Natural killer cell (primary cell): ENCODE measurements around the gene EID2. TPM values are rescaled to one million over a fixed set of nuclear protein-coding genes. Genes with fewer than 3 reads are reported as not detected.

Source experiments
- ATAC-seq, 3 donors: fragments of 150-1000 bp in 2 of 3; fragments of 200-7000 bp in 1 of 3; cut with Tn5 transposase; 1 replicate in 1 of 3; 2 replicates in 2 of 3; pipeline ENCODE4 v1.10.0; 2021; ENCODE audit warnings: mild to moderate bottlenecking in 2 of 3, moderate library complexity in 2 of 3
- DNase-seq, 2 donors: peaks; one replicate each; pipeline versions ENCODE4 v3.0.0 to v3.0.0-alpha.2; 2013 to 2021; ENCODE audit warnings: mixed read lengths in 1 of 2
- H3K27ac ChIP-seq: one replicate; pipeline ENCODE4 v1.5.1; 2013; ENCODE audit warnings: mild to moderate bottlenecking, low read length
- H3K27me3 ChIP-seq: one replicate; pipeline ENCODE4 v1.6.1; 2013; ENCODE audit warnings: low read length; ENCODE audit not compliant: control insufficient read depth, insufficient read depth
- H3K36me3 ChIP-seq: one replicate; pipeline ENCODE4 v1.6.1; 2013; ENCODE audit warnings: low read length; ENCODE audit not compliant: control insufficient read depth, insufficient read depth
- H3K4me1 ChIP-seq: one replicate; pipeline ENCODE4 v1.6.1; 2013; ENCODE audit warnings: low read length; ENCODE audit not compliant: control insufficient read depth, insufficient read depth
- H3K4me3 ChIP-seq: one replicate; pipeline ENCODE4 v1.5.1; 2013; ENCODE audit warnings: low read length
- H3K9me3 ChIP-seq: one replicate; pipeline ENCODE4 v1.6.1; 2013; ENCODE audit warnings: low read length; ENCODE audit not compliant: control insufficient read depth, insufficient read depth
- H3K27ac Mint-ChIP-seq, 2 donors: one replicate each; pipeline ENCODE4 v1.8.0; 2022; ENCODE audit warnings: mild to moderate bottlenecking in 2 of 2, mixed read lengths in 2 of 2, moderate library complexity in 1 of 2
- H3K27me3 Mint-ChIP-seq, 2 donors: one replicate each; pipeline ENCODE4 v1.8.0; 2022; ENCODE audit warnings: low read depth in 2 of 2, mixed read lengths in 2 of 2
- H3K36me3 Mint-ChIP-seq: one replicate; pipeline ENCODE4 v1.8.0; 2022; ENCODE audit warnings: mixed read lengths
- H3K4me1 Mint-ChIP-seq, 2 donors: one replicate each; pipeline ENCODE4 v1.8.0; 2022; ENCODE audit warnings: mixed read lengths in 2 of 2
- H3K4me3 Mint-ChIP-seq: one replicate; pipeline ENCODE4 v1.8.0; 2022; ENCODE audit warnings: mild to moderate bottlenecking, moderate library complexity, mixed read lengths
- H3K9me3 Mint-ChIP-seq, 2 donors: one replicate each; pipeline ENCODE4 v1.8.0; 2022; ENCODE audit warnings: mixed read lengths in 2 of 2
- CTCF ChIP-seq: fragments of 200-600 bp; IDR thresholded peaks from one replicate; pipeline ENCODE4 v1.8.0; 2022; ENCODE audit warnings: antibody characterized with exemption
- WGBS: methylation state at CpG from one replicate; pipeline ENCODE4 v1.1.7; 2013; ENCODE audit warnings: missing lambda C conversion rate; ENCODE audit not compliant: insufficient coverage; 5-methylcytosine and 5-hydroxymethylcytosine counted together
- intact Hi-C: fragments of 100-400 bp; cut with micrococcal nuclease; formaldehyde crosslinking; loops from one replicate; pipeline ENCODE4 v1.14.2; 2022
- total RNA-seq, 4 donors: library from RNA; stranded (reverse); fragments of 120-200 nt in 1 of 4; gene quantifications; one replicate each; pipeline versions ENCODE4 v1.2.3 to v1.2.4, GENCODE V29; 2013 to 2022

Gene EID2
- total RNA-seq, 3 donors from 2014 or later (not counting 1 experiment from before 2014, with no cell fraction given), result 11.9 to 19.9 (median 15.6) TPM

GRCh38 chr19:39563408-39563807 lies 23.4 kb upstream of the EID2 start:
- no peak for TF ChIP-seq CTCF
- Mint-ChIP-seq H3K4me3 (no peak overlapping the region), H3K9me3 (no peaks in the 10 kb centered on the region), H3K27ac (no peak overlapping the region), H3K27me3 (peaks cover 11 to 12% of the 10 kb centered on the region in 2 donors), H3K4me1 (peaks cover 6 to 7% of the 10 kb centered on the region in 2 donors), H3K36me3 (no peaks in the 10 kb centered on the region)
- WGBS, result 85% methylated on average over 2 of the region's 2 CpGs
- Histone ChIP-seq H3K27me3 (peaks cover 3% of the 10 kb centered on the region), H3K4me3 (no peak overlapping the region), H3K9me3 (no peaks in the 10 kb centered on the region), H3K27ac (no peak overlapping the region), H3K4me1 (peaks cover 6% of the 10 kb centered on the region), H3K36me3 (no peaks in the 10 kb centered on the region)
- intact Hi-C loops, result no loop called here
- DNase-seq (no peak), ATAC-seq (no peak)

- Histone ChIP-seq H3K36me3 (no peaks in the 10 kb centered on the region), H3K4me3 (no peak overlapping the region), H3K4me1 (peaks cover 10% of the 10 kb centered on the region), H3K9me3 (no peaks in the 10 kb centered on the region), H3K27me3 (no peaks in the 10 kb centered on the region), H3K27ac (peak overlapping the region; percentile 28)
- WGBS, result 50% methylated on average over 5 of the region's 6 CpGs
- peak overlapping the region; percentile 51 for H3K4me3 Mint-ChIP-seq
- DNase-seq, result peak in 1 of 2 donors; percentile 50
- H3K27me3 Mint-ChIP-seq, result peaks cover 5 to 12% of the 10 kb centered on the region in 2 donors
- H3K36me3 Mint-ChIP-seq, result no peaks in the 10 kb centered on the region
- intact Hi-C loops, result no loop called here
- ATAC-seq, result peak in 2 of 3 donors; percentile 34 to 47
- H3K27ac Mint-ChIP-seq, result peak overlapping the region; percentile 36 to 83
- H3K4me1 Mint-ChIP-seq, result peaks cover 13 to 14% of the 10 kb centered on the region in 2 donors
- H3K9me3 Mint-ChIP-seq, result no peaks in the 10 kb centered on the region
- TF ChIP-seq CTCF, result no peak
Observed at GRCh38 chr19:39558624-39559117, 18.7 kb upstream of the EID2 start.

- Histone ChIP-seq H3K36me3 (no peaks in the 10 kb centered on the region), H3K9me3 (no peaks in the 10 kb centered on the region), H3K4me3 (no peak overlapping the region), H3K4me1 (peaks cover 13% of the 10 kb centered on the region), H3K27me3 (no peaks in the 10 kb centered on the region), H3K27ac (peak overlapping the region; percentile 28)
- Mint-ChIP-seq H3K9me3 (no peaks in the 10 kb centered on the region), H3K4me3 (peak overlapping the region; percentile 51), H3K36me3 (no peaks in the 10 kb centered on the region), H3K27me3 (peaks cover 5 to 12% of the 10 kb centered on the region in 2 donors), H3K4me1 (peaks cover 13 to 14% of the 10 kb centered on the region in 2 donors), H3K27ac (peak overlapping the region; percentile 36 to 83)
- peak in 2 of 3 donors; percentile 24 to 48 for ATAC-seq
- no peak for TF ChIP-seq CTCF
- DNase-seq, result peak in 1 of 2 donors; percentile 59
- 44% methylated on average over 5 of the region's 5 CpGs for WGBS
- intact Hi-C loops, result no loop called here
Observed at GRCh38 chr19:39557811-39558623, 18.1 kb upstream of the EID2 start.
